Vagina (tissue), 2 donors: ENCODE data around the gene C1GALT1C1L. TPM values are rescaled to one million over a fixed set of nuclear protein-coding genes. Genes with fewer than 3 reads are reported as not detected.
"Not testable (repeated sequence)": the region's sequence is repeated elsewhere in the genome, so short reads cannot be mapped to it uniquely, and the experiment has no call there.

Experiments
- DNase-seq, 2 donors: peaks; one replicate each; pipeline ENCODE4 v3.0.0-alpha.2; 2017; ENCODE audit errors: extremely low spot score in 2 of 2
- H3K27ac ChIP-seq: fragments of 200-600 bp; sonication (generic); one replicate; pipeline ENCODE4 v1.5.1; 2019
- H3K27me3 ChIP-seq: fragments of 200-600 bp; sonication (generic); one replicate; pipeline ENCODE4 v1.5.1; 2019
- H3K36me3 ChIP-seq, 2 donors: fragments of 200-600 bp; sonication (generic); one replicate each; pipeline ENCODE4 v1.5.1; 2017 to 2019
- H3K4me1 ChIP-seq: fragments of 200-600 bp; sonication (generic); one replicate; pipeline ENCODE4 v1.5.1; 2019
- H3K4me3 ChIP-seq, 2 donors: fragments of 200-600 bp; sonication (generic); 1 replicate in 1 of 2; 2 replicates in 1 of 2; pipeline ENCODE4 v1.5.1; 2016 to 2019
- H3K9me3 ChIP-seq: fragments of 200-600 bp; sonication (generic); one replicate; pipeline ENCODE4 v1.5.1; 2019
- CTCF ChIP-seq, 3 experiments: fragments of 450-650 bp in 2 of 3; fragments of 200-600 bp in 1 of 3; sonication (generic) in 1 of 3; IDR thresholded peaks; one replicate each; pipeline ENCODE4 v1.5.1; 2017 to 2019; ENCODE audit warnings: antibody characterized with exemption in 3 of 3, mild to moderate bottlenecking in 2 of 3, moderate library complexity in 2 of 3
- POLR2A ChIP-seq, 2 donors: fragments of 450-650 bp; IDR thresholded peaks; one replicate each; pipeline ENCODE4 v1.6.1; 2017; ENCODE audit warnings: antibody characterized with exemption in 2 of 2, mild to moderate bottlenecking in 2 of 2, moderate library complexity in 2 of 2
- POLR2AphosphoS5 ChIP-seq, 2 donors: sonication (generic); formaldehyde crosslinking; IDR thresholded peaks; one replicate each; pipeline ENCODE4 v1.9.0; 2017; ENCODE audit warnings: antibody characterized with exemption in 2 of 2, mild to moderate bottlenecking in 2 of 2, low read depth in 1 of 2; ENCODE audit not compliant: insufficient read depth in 1 of 2
- intact Hi-C: fragments of 100-400 bp; cut with DNase I; formaldehyde crosslinking; loops from one replicate; pipeline ENCODE4 v1.15.1; 2023
- total RNA-seq: library from RNA; depleted of rRNA; stranded (reverse); fragments of >200 nt; gene quantifications from one replicate; pipeline ENCODE4 v1.2.3, GENCODE V29; 2016

C1GALT1C1L gene
- total RNA-seq, 1 donor from 2014 or later: 1.2 TPM

DNA sequence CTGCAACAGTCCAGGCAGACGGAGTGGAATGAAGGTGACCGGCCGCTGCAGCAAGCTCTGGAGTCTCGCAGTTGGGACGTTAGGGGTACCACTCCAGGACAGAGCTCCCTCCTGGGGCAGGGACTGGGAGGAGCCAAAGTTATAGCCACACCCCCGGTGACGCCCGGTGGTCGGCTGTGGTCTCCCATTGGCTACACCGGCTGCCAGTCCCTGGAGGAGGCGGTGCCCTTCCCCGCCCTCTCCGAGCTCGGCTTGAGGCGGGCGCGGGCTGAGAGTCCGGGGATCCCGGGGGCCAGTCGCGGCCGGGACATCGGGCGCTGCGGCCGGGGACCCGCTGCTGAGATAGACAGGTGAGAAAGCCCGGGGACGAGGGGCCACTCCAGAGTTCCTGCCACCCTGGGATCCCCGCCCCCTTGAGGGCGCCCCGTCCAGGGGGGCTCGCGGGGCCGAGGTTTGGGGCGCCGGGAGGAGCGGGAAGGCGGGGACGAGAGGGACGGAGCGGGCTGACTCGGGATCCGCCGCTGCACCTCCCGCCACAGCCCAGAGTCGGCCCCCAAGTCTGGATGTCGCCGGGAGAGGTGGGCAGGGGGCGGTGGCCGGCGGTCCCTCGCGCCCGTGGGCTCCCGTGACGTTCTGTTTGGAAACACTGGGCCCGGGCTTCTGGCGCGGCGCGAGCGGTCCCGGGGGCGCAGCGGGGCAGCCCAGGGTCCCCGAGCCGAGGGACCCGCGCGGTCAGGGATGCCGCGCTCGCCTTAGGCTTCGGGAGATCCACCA lies 39.0 kb downstream of the C1GALT1C1L start, which contains the start of gene PLEKHH2:
TSS of gene PLEKHH2 (plus strand) at position 231 of the 774 bp plus-strand sequence. CDS start 7,414 bp downstream, outside the sequence.
- peak in 1 of 2 donors; percentile 96 for DNase-seq
- Histone ChIP-seq H3K4me3 (peak within 1 kb of the TSS; percentile 87 to 97), H3K27me3 (no peaks in the 10 kb centered on the region), H3K27ac (peak within 1 kb of the TSS; percentile 85), H3K9me3 (no peaks in the 10 kb centered on the region), H3K36me3 (no peaks in the 10 kb centered on the region), H3K4me1 (peaks cover 5% of the 10 kb centered on the region)
- no peak for TF ChIP-seq CTCF (IDR thresholded peaks at IDR 0.05)
- peak; percentile 67 to 98 for TF ChIP-seq POLR2AphosphoS5 (IDR thresholded peaks at IDR 0.05; ENCODE audit: insufficient read depth in 1 of 2, low read depth in 1 of 2)
- peak; percentile 34 to 80 for TF ChIP-seq POLR2A (IDR thresholded peaks at IDR 0.05)
- intact Hi-C loops: no loop called here

DNA sequence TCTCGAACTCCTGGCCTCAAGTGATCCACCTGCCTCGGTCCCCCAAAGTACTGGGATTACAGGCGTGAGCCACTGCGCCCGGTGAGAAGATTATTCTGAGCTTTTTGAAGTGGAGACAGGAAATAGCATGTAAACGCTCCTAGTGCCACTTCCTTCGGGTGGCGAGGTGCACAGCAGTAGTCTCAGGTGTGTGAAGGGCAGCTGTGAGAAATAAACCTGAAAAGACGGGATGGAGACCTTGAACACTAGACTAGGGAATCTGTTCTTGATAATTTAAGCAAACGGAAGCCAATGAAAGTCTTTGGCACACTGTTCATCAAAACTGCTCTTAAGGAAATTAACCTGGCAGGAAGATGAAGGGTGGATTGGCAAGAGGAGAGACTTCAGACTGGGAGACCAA lies 39.6 kb downstream of the C1GALT1C1L start:
- no peak for DNase-seq
- intact Hi-C loops: no loop called here
- H3K27me3 ChIP-seq: no peaks in the 10 kb centered on the region
- no peaks in the 10 kb centered on the region for H3K36me3 ChIP-seq
- no peaks in the 10 kb centered on the region for H3K9me3 ChIP-seq
- peaks cover 5% of the 10 kb centered on the region for H3K4me1 ChIP-seq
- H3K4me3 ChIP-seq: peak overlapping the region; percentile 87 to 97
- no peak for TF ChIP-seq CTCF (IDR thresholded peaks at IDR 0.05)
- peak overlapping the region; percentile 85 for H3K27ac ChIP-seq

- intact Hi-C loops, H3K27ac ChIP-seq, H3K4me1 ChIP-seq, DNase-seq, H3K4me3 ChIP-seq, H3K27me3 ChIP-seq, H3K9me3 ChIP-seq, H3K36me3 ChIP-seq: not testable (repeated sequence)
Measured at GRCh38 chr2:43636153-43636552, 40.1 kb downstream of the C1GALT1C1L start.

DNA sequence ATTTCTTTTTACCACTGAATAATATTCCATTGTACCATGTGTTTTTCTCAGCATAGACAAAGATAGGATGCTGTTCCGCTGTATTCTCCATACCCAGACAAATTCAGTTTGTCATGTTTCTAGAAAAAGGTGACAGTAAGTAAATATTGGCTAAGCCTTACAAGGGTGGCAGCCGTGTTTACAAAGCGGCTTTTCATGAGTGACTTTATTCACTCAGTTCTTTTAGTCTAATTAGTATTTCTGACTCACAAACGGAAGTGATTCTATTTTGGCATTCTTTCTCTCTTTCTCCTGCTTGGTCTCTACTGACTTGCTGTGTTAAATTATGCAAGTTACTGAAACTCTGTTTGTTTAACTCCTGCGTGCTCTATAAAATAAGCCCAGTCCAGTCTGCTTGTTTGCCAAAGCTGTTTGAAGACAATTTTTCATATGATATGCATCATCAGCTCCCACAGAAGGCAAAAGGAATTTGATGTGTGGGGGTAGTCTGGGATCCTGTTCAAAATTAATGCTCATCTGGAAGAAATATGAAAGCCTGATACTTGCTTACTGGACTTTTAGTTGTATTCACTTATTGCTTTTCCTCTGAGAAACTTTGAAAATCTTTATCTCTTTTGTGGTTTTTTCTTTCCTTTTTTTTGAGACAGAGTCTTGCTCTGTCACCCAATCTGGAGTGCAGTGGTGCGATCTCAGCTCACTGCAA lies 41.5 kb downstream of the C1GALT1C1L start:
- Histone ChIP-seq H3K4me1 (peaks cover 5% of the 10 kb centered on the region), H3K27ac (peak overlapping the region; percentile 57), H3K4me3 (no peak overlapping the region), H3K27me3 (no peaks in the 10 kb centered on the region), H3K36me3 (no peaks in the 10 kb centered on the region), H3K9me3 (no peaks in the 10 kb centered on the region)
- TF ChIP-seq CTCF (IDR thresholded peaks at IDR 0.05): no peak
- peak in 1 of 2 donors; percentile 62 for TF ChIP-seq POLR2AphosphoS5 (IDR thresholded peaks at IDR 0.05; ENCODE audit: insufficient read depth in 1 of 2, low read depth in 1 of 2)
- no peak for DNase-seq
- intact Hi-C loops: no loop called here

GRCh38 chr2:43631618-43632317 lies 44.5 kb downstream of the C1GALT1C1L start:
- DNase-seq: no peak
- TF ChIP-seq CTCF (IDR thresholded peaks at IDR 0.05): no peak
- TF ChIP-seq POLR2AphosphoS5 (IDR thresholded peaks at IDR 0.05; ENCODE audit: insufficient read depth in 1 of 2, low read depth in 1 of 2): no peak
- no peak for TF ChIP-seq POLR2A (IDR thresholded peaks at IDR 0.05)

More at GRCh38 chr2:43631618-43632317, 44.5 kb downstream of the C1GALT1C1L start:
- H3K9me3 ChIP-seq: no peaks in the 10 kb centered on the region
- H3K4me3 ChIP-seq: no peak overlapping the region
- H3K27me3 ChIP-seq: no peaks in the 10 kb centered on the region
- peaks cover 5% of the 10 kb centered on the region for H3K4me1 ChIP-seq
- no peak overlapping the region for H3K27ac ChIP-seq
- H3K36me3 ChIP-seq: no peaks in the 10 kb centered on the region
- intact Hi-C loops: no loop called here
